Stimulated activated naive B cell treated with anti-CD40 and anti-IgM and Interleukin-4, amounts not matched to agents 10 μg/mL and 1 μg/mL and 100 μg/mL, for 72 hours (primary cell): ENCODE results near the gene MXD3.

ENCODE experiments used
- ATAC-seq, 2 donors: fragments of 150-1000 bp; cut with Tn5 transposase; replicated peaks; 2 replicates each; pipeline ENCODE4 v1.10.0; 2021; ENCODE audit warnings: moderate library complexity in 1 of 2
- DNase-seq: peaks from one replicate; pipeline ENCODE4 v3.0.0; 2021
- H3K27ac Mint-ChIP-seq: one replicate; pipeline ENCODE4 v1.8.0; 2022; ENCODE audit warnings: mild to moderate bottlenecking, mixed read lengths
- H3K27me3 Mint-ChIP-seq, 2 donors: one replicate each; pipeline ENCODE4 v1.8.0; 2022; ENCODE audit warnings: mixed read lengths in 2 of 2
- H3K36me3 Mint-ChIP-seq, 2 donors: one replicate each; pipeline ENCODE4 v1.8.0; 2022; ENCODE audit warnings: mixed read lengths in 2 of 2, mild to moderate bottlenecking in 1 of 2
- H3K4me1 Mint-ChIP-seq, 2 donors: one replicate each; pipeline ENCODE4 v1.8.0; 2022; ENCODE audit warnings: mixed read lengths in 2 of 2, mild to moderate bottlenecking in 1 of 2
- H3K4me3 Mint-ChIP-seq, 2 donors: one replicate each; pipeline ENCODE4 v1.8.0; 2022; ENCODE audit warnings: mild to moderate bottlenecking in 2 of 2, mixed read lengths in 2 of 2, moderate library complexity in 1 of 2
- H3K9me3 Mint-ChIP-seq, 2 donors: one replicate each; pipeline ENCODE4 v1.8.0; 2022; ENCODE audit warnings: mixed read lengths in 2 of 2, mild to moderate bottlenecking in 1 of 2

Gene MXD3

DNA sequence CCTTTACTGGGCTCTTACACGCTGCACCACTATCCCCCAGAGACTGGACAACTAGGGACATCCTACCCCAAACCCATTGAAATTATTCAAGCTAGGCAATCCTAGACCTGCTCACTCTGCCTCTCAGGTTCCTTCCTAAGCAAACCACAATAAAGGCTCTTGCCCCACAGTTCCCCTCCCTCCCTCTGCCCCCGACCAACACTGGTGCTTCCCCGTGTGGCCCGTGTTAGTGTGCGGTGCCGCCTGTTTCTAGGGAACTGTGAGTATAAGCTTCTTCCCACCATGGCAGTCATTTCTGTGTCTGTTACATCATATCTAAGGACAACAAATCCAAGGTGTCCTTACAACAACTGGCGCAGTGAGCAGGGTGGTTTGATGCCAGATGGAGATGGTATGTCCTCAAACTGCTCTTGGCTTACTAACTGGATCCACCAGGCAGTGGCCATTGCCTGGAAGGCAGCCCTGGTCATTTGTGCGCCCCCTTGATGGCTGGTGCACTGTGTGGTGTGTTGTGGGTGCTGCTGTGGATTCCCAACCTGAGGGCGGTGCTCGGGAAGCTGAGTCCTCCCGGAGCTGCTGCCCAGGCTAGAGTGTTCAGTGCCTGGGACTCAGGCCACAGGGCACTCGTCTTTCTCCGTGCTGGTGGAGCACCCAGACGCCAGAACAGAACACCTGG is 8.4 kb upstream of the MXD3 start:
- Mint-ChIP-seq H3K4me3 (no peak overlapping the region), H3K36me3 (peaks cover 18 to 24% of the 10 kb centered on the region in 2 donors), H3K27ac (no peak overlapping the region), H3K27me3 (no peaks in the 10 kb centered on the region), H3K4me1 (peaks cover 17 to 26% of the 10 kb centered on the region in 2 donors), H3K9me3 (no peaks in the 10 kb centered on the region)
- DNase-seq (no peak), ATAC-seq (peak; percentile 34 to 56)

GRCh38 chr5:177317959-177318377 is 6.3 kb upstream of the MXD3 start:
- no peak for DNase-seq
- no peak overlapping the region for H3K4me3 Mint-ChIP-seq
- no peaks in the 10 kb centered on the region for H3K9me3 Mint-ChIP-seq
- peaks cover 16 to 23% of the 10 kb centered on the region in 2 donors for H3K4me1 Mint-ChIP-seq
- H3K27ac Mint-ChIP-seq = no peak overlapping the region
- no peaks in the 10 kb centered on the region for H3K27me3 Mint-ChIP-seq
- ATAC-seq = peak; percentile 59 to 64
- peaks cover 13 to 21% of the 10 kb centered on the region in 2 donors for H3K36me3 Mint-ChIP-seq

DNA sequence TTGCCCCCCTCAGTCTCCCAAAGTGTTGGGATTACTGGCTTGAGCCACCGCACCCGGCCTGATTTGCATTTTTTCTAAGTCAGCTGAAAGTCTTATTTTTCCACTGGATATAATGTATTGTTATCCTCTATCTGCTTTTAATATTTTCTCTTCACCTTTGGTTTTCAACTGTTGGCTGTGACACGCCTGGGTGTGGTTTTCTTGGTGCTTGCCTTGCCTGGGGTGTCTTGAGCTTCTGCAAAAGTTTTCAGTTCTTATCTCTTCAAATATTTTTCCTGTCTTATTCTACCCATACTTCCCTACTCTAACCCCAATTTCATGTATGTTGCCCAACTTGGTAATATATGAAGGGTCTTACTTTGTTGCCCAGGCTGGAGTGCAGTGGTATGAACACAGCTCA is 4.3 kb upstream of the MXD3 start:
- Mint-ChIP-seq H3K27me3 (peaks cover 0 to under 1% of the 10 kb centered on the region in 2 donors), H3K4me1 (peaks cover 21 to 31% of the 10 kb centered on the region in 2 donors), H3K9me3 (no peaks in the 10 kb centered on the region), H3K4me3 (no peak overlapping the region), H3K27ac (no peak overlapping the region), H3K36me3 (peaks cover 9 to 15% of the 10 kb centered on the region in 2 donors)
- ATAC-seq (no peak), DNase-seq (no peak)

DNA sequence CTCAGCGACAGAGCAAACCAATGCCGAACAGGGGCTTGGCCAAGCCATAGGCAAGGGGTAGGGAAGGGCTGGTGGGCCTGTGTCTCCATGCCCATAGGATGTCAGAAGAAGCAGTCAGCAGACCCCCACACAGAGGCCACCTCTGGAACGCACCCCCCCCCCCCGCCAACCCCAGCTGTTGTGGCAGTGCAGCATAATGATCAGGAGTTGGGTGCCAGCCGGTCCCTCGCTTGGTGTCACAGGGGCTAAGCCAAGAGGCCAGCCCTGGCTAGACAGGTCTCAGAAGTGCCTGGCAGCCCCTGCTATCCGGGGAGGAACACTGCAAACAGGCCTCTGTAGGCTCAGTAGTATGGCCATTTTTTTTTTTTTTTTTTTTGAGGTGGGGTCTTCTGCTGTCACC is 3.7 kb upstream of the MXD3 start:
- no peak for DNase-seq
- no peak overlapping the region for H3K27ac Mint-ChIP-seq
- no peak overlapping the region for H3K4me3 Mint-ChIP-seq
- H3K9me3 Mint-ChIP-seq = no peaks in the 10 kb centered on the region
- H3K27me3 Mint-ChIP-seq = peaks cover 0 to 4% of the 10 kb centered on the region in 2 donors
- peaks cover 22 to 33% of the 10 kb centered on the region in 2 donors for H3K4me1 Mint-ChIP-seq
- no peak for ATAC-seq
- peaks cover 6 to 15% of the 10 kb centered on the region in 2 donors for H3K36me3 Mint-ChIP-seq

DNA sequence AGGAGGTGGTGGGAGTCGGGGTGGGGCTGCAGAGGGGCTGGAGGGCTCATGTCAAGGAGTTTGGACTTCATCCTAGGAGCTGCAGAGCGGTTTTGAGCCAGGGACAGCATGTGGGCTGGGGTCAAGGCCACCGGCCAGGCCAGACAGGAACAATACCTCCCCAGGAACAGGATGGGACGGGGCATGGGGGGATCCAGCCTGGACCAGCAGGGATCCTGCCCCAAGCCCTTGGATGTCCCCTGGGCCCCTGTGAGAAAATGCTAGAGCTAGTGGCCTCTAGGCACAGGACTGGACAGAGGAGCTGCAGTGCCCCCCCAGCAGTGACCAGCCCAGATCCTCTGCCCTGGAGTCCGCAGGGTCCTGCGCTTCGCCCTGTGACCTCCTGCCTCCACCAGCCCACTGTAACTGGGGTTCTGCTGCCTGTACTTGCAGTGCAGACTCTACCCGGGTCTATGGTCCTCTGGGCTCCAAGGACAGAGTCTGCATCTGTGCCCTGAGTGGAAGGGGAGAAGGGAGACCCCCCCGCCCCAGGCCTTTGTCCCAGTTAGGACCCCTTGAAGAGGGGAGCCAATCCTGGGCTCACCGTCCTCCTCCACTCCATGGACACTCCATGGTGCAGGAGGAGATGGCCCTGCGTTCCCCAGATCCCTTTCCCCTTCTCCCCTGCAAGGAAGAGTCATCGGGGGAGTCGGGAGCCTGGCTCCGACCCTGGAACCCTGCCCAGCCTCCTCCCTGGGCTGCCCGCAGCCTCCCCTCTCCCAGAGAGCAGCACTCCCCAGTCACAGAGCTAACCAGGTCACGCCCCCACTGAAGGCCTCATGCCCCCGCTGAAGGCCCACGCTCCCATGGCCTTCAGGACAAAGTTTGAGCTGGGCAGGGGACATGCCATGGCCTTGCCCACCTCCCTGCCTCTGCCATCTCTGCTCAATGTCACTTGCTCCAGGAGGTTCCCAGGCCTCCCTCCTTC is 3.0 kb upstream of the MXD3 start:
- peaks cover 4 to 12% of the 10 kb centered on the region in 2 donors for H3K36me3 Mint-ChIP-seq
- H3K27ac Mint-ChIP-seq = no peak overlapping the region
- H3K4me1 Mint-ChIP-seq = peaks cover 22 to 39% of the 10 kb centered on the region in 2 donors
- H3K27me3 Mint-ChIP-seq = peaks cover 0 to 4% of the 10 kb centered on the region in 2 donors
- ATAC-seq (no peak), DNase-seq (no peak)
- no peak overlapping the region for H3K4me3 Mint-ChIP-seq
- no peaks in the 10 kb centered on the region for H3K9me3 Mint-ChIP-seq

DNA sequence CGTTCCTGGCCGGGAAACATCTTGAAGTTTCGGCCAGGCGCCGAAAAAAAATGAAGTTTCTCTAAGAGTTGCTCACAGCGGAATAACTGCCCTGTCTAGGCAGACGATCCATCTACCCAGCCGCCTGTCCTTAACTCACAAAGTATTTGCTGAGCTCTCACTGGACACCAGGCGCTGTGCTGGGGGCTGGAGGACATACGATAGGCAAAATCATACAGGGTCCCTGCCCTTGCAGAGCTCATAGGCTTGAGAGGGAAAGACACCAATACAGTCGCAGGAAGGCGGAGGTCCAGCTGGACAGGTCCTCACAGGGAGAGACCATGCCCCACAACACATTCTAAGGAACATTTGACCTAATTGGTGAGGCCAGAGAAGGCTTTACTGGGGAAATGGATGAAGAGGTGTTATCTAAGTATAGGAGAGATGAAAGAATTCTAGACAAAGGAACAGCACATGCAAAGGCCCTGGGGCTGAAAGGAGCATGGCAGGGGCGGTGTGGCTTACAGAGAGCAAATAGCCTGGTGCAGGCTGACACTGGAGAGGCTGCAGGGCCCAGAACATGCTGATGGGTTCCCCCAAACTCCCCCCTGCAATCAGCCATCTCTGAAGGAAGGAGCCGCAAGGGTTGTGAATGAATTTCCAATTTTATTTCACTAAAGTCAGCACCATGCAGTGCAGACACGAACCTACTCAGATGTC is 2.0 kb upstream of the MXD3 start:
- Mint-ChIP-seq H3K4me3 (no peak overlapping the region), H3K9me3 (no peaks in the 10 kb centered on the region), H3K27ac (no peak overlapping the region), H3K4me1 (peaks cover 24 to 41% of the 10 kb centered on the region in 2 donors), H3K27me3 (peaks cover 0 to 4% of the 10 kb centered on the region in 2 donors), H3K36me3 (peaks cover 1 to 10% of the 10 kb centered on the region in 2 donors)
- ATAC-seq (no peak), DNase-seq (no peak)

GRCh38 chr5:177312649-177313181 is 1.0 kb upstream of the MXD3 start:
- Mint-ChIP-seq H3K36me3 (peaks cover 1 to 11% of the 10 kb centered on the region in 2 donors), H3K4me3 (peak overlapping the region; percentile 88 to 91), H3K27me3 (peaks cover 0 to 4% of the 10 kb centered on the region in 2 donors), H3K4me1 (peaks cover 20 to 34% of the 10 kb centered on the region in 2 donors), H3K9me3 (no peaks in the 10 kb centered on the region), H3K27ac (peak overlapping the region; percentile 81)
- ATAC-seq (peak; percentile 17 to 26), DNase-seq (no peak)

DNA sequence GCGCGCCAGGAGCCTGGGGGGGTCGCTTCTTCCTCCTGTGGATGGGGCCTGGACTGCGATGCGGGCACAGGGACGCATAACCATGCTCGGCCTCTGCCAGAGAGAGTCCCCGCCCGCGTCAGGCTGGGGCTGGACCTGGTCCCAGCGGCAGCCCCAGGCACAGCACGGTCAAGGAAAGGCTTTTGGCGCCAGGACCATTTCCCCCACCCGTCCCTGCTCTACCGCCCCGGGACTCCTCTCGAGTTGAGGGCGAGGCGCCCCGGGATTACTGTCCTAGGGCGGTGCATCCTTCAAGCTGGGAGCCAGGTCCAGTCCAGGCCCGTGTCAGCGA is 341 bp downstream of the MXD3 start:
- peaks cover 0 to 4% of the 10 kb centered on the region in 2 donors for H3K27me3 Mint-ChIP-seq
- peak overlapping the region; percentile 62 for H3K27ac Mint-ChIP-seq
- peak overlapping the region; percentile 88 to 91 for H3K4me3 Mint-ChIP-seq
- H3K4me1 Mint-ChIP-seq = peaks cover 26 to 44% of the 10 kb centered on the region in 2 donors
- H3K36me3 Mint-ChIP-seq = peaks cover 7 to 14% of the 10 kb centered on the region in 2 donors
- ATAC-seq (peak; percentile 0 to 3), DNase-seq (no peak)
- no peaks in the 10 kb centered on the region for H3K9me3 Mint-ChIP-seq

DNA sequence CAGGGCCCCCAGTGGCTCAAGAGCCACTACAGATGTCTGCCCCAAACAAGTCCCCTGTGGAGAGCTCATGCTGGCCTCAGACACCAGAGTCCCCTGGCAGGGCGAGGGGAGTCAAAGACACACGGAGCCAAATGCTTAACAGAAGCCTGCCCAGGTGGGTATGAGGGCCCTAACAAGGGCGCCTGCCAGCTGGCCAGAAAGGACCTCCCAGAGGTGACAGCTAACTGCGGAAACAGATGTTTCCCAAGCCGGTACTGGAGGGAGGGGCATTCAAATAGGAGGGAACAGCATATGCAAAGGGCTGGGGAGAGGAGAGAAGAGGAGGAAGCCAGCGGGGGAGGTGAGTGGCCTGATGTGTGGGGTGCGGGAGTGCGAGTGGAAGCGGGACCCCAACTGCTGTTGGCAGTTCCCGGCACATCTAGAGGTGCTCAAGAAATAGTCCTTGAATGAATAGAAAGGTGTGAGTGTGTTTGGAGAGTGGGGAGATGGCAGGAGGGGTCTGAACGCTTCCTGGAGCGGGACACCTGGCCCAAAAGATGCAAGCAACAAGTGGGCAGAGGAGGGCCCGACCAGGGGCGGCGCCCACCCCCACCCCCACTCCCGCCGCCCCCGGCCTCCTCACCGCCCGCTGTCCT is 824 bp downstream of the MXD3 start:
- Mint-ChIP-seq H3K4me3 (peak overlapping the region; percentile 82 to 91), H3K27ac (peak overlapping the region; percentile 72), H3K27me3 (peaks cover 0 to 4% of the 10 kb centered on the region in 2 donors), H3K9me3 (no peaks in the 10 kb centered on the region), H3K4me1 (peaks cover 30 to 49% of the 10 kb centered on the region in 2 donors), H3K36me3 (peaks cover 10 to 19% of the 10 kb centered on the region in 2 donors)
- no peak for ATAC-seq
- DNase-seq = no peak

GRCh38 chr5:177310332-177310731 is 1.4 kb downstream of the MXD3 start:
- no peak for ATAC-seq
- Mint-ChIP-seq H3K27ac (peak overlapping the region; percentile 72), H3K4me1 (peaks cover 33 to 54% of the 10 kb centered on the region in 2 donors), H3K36me3 (peaks cover 11 to 25% of the 10 kb centered on the region in 2 donors), H3K27me3 (peaks cover 0 to 4% of the 10 kb centered on the region in 2 donors), H3K9me3 (no peaks in the 10 kb centered on the region), H3K4me3 (peak overlapping the region in 1 of 2 donors; percentile 91)
- no peak for DNase-seq

GRCh38 chr5:177309351-177310191 is 2.1 kb downstream of the MXD3 start:
- ATAC-seq (peak; percentile 33), DNase-seq (peak; percentile 56)
- Mint-ChIP-seq H3K4me3 (peak overlapping the region in 1 of 2 donors; percentile 39), H3K9me3 (no peaks in the 10 kb centered on the region), H3K36me3 (peaks cover 11 to 32% of the 10 kb centered on the region in 2 donors), H3K27me3 (peaks cover 0 to 4% of the 10 kb centered on the region in 2 donors), H3K4me1 (peaks cover 38 to 61% of the 10 kb centered on the region in 2 donors), H3K27ac (no peak overlapping the region)

DNA sequence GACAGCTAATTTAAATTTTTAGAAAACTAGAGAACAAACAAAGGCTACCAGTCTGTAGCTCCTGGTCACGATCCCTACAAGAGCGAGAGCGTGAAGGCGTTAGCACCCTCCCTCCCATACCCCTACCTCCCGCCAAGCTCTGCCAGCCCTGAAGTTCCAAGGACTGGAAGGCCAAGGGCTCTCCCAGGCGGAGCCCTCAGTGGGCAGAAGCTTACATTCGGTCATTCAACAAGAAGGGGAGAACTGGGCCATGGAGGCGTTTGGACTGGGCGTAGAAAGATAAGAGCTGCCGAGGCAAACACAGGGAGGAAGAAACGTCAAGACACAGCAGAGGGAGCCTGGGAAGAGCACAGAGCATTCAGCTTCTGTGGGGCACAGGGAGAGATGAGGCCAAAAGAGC is 3.0 kb downstream of the MXD3 start:
- no peak for ATAC-seq
- Mint-ChIP-seq H3K36me3 (peaks cover 11 to 38% of the 10 kb centered on the region in 2 donors), H3K27ac (no peak overlapping the region), H3K9me3 (no peaks in the 10 kb centered on the region), H3K4me1 (peaks cover 38 to 70% of the 10 kb centered on the region in 2 donors), H3K4me3 (no peak overlapping the region), H3K27me3 (peaks cover 0 to 4% of the 10 kb centered on the region in 2 donors)
- DNase-seq = no peak
